ENCODE results near the gene NFIA.
"Not testable (repeated sequence)": the region's sequence is repeated elsewhere in the genome, so short reads cannot be mapped to it uniquely, and the experiment has no call there.

NFIA gene

DNA sequence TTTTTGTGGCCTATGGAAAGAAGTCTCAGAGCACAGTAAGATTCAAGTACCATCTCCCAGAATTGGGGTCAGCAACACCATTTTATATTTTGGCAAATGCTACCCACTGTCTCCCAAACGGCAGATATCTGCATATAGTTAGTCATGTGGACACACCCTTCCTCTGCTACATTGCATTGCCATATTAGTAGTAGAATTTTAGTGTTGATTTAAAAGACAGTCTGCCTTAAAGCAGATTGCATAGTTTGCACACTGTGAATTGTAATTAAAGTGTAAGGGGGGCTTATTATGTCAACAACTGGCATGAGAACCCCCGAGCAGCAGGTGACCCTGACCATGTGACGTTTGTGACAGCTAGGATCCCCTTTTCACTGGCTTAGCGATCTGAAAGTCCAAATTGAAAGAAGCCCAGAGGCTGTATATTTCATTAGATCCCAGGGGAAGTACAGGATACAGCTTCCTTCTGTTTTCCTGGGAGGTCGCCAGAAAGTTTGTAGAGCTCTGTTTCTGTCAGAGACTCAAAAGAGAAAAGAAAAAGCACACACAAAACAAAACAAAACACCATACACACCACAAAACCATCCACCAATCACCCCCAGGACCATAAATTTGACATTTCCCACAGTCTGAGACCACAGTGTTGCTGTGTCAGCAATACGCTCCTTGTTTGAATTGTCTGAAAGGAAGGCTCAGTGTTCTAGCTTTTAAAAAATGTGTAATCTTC is 172.4 kb downstream of the NFIA start:
- DNase-seq: peak; percentile 51

DNA sequence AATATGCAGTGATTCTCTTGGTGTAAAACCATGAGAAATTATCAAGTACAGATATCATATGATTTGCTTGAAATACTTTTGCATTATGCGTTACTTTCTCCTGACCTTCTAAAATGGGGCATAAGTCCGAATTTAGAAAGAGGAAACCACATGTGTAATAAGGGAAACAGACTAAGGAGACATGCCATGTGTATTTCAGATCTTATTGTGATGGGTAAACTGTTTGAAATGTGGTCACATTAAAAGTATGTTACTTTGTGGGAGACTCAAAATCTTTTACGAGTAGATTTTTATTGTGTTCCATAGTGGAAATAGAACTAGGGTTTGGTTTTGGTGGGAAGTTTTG is 173.0 kb downstream of the NFIA start:
- peak; percentile 69 for DNase-seq

DNA sequence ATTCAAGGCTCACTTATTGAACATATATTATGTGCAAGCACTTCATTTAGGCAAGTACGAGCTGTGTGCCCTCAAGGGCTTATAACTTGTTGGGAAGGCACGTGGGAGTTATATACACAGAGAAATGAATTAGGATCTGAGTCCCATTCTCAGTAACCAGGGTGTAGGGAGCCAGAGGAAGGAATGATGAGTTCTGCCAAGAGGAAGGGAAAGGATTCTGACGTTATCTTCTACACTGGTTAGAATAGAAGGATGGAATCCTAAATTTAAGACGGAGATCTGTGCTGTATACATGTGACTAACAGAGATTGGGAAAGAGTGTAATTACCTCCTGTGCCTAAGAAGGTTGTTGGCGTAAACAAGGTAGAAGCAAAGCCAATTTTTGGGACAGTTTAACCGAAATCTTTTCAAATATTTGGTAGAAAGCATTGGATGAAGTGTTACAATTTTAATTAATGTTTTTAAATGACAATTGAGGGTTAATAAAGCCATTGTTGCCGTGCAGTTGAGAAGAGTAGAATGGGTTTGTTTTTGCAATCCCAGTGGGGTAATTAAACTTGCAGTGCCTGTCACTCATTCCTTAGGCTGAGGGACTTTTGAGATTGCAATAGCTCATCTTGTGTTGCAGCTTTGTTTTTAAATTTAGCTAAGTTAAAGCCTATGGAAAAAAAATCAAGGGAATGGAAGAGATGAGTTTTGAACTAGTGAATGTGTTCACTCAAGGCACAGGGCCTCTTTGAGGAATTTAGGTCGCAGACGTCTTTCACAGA is 177.2 kb downstream of the NFIA start:
- DNase-seq: no peak

DNA sequence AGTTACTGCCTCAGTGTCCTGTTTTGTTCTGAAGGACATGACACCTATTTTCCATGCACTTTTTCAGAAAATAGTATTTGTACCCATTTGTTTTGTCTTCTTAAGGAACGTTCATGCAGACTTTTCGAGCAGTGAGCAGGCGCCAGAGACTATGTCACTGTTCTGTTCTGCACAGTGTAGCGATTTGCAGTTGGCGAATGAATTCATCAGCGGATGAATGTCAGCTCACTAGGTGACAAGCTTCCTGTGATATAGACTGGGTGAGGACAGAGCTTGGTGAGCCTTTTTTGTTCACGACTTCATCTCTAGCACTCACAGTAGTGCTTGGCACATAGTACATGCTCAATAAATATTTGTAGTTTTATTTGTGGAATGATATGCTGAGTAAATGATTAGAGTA is 177.8 kb downstream of the NFIA start:
- DNase-seq: no peak

DNA sequence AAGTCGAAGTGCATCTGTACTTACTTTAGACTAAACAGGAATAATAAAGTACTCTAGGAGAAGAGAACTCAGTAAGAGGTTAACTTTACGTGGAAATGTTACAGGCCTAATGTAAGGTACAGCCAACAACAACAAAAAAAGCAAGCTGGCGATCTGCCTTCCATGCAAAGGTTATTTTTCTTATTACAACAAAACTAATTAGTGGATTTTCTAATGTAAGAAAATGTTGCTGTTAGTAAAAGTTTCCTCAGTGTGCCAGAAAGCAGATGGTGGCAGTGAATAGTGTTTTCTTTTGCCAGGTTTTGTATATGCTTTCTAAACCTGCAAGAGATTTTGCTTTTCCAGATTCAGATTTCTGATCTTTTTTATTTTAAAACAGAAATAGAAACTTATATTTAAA is 179.2 kb downstream of the NFIA start:
- DNase-seq: no peak

DNA sequence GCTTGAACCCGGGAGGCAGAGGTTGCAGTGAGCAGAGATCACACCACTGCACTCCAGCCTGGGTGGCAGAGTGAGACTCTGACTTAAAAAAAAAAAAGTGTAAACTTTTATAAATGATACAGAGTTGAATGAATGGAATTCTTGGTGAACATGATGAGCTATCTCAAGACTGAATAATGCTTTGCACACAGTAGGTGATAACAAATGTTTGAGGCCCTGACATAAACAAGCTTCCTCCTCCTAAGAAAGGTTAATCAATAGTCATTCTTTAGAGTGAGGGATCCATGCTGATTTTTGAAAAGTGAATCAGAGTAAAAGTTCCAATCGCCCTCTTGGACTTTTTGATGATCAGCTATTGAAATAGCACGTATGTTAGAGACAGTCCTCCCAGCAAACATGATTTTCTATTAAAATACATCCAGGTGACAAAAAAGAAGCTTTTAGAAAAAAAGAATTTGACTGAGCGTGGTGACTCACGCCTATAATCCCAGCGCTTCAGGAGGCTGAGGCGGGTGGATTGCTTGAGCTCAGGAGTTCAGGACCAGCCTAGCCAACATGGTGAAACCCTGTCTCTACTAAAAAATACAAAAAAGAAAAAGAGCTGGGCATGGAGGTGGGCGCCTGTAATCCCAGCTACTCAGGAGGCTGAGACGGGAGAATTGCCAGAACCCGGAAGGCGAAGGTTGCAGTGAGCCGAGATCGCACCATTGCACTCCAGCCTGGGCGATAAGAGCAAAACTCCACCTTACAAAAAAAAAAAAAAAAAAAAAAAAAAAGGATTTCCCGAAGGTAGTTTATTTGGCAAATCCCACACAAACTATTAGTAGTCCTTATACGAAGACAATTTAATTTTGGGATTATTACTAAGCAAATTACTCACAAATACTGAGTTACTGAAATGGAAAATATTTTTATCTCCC is 181.8 kb downstream of the NFIA start:
- no peak for DNase-seq

DNA sequence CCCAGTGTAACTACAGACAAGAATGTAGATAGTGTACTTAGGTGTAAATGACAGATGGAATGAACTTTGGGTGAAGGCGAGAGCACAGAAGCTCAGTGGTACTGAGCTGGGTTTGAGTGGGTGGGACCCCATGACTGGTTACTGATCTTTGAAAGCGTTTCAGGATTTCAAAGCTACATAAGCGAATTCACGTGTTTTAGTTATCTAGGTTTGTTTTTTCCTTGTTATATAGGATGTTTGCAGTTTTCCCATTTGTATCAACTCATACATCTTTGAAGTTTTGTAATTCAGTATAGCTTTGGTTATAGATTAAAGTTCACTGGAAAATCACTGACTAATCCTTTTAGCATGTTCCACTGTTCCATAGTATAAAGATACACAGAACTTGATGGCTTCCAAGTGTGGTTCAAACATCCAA is 182.5 kb downstream of the NFIA start:
- no peak for DNase-seq

DNA sequence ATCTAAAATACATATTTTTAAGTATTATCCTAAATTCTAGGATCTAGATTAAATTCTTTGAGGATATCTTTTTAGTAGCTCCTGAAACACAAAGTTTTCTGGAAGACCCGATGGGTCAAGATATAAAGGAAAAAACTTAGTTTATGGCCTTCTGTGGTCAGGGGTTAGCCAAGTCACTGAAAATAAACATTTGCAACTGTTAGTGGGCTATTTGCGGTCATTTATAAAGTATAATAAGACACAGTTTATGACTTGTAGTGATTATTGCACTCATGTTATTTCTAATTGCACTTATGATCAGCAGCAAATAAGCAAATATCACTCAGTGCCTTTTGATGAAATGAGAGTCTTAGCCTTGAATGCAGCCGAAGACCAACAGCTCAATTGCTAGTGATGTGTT is 183.3 kb downstream of the NFIA start:
- no peak for DNase-seq

DNA sequence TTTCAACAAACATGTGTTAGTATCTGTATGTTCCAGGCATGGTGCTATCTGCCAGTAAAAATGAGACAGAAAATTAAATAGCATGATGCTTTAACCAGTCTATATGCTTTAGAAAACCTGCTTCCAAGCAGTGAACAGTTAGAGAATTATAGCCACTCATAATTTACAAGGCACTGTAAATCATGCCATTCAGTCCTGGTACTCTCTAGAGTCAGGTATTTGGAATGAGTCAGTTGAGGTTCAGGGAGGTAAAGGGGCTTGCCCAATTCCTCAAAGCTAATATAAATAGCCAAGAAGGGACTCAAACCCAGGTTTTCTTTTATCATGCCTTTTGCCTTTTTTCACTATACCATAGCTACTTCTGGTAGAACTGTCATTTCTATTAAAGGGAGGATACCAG is 184.4 kb downstream of the NFIA start:
- no peak for DNase-seq

DNA sequence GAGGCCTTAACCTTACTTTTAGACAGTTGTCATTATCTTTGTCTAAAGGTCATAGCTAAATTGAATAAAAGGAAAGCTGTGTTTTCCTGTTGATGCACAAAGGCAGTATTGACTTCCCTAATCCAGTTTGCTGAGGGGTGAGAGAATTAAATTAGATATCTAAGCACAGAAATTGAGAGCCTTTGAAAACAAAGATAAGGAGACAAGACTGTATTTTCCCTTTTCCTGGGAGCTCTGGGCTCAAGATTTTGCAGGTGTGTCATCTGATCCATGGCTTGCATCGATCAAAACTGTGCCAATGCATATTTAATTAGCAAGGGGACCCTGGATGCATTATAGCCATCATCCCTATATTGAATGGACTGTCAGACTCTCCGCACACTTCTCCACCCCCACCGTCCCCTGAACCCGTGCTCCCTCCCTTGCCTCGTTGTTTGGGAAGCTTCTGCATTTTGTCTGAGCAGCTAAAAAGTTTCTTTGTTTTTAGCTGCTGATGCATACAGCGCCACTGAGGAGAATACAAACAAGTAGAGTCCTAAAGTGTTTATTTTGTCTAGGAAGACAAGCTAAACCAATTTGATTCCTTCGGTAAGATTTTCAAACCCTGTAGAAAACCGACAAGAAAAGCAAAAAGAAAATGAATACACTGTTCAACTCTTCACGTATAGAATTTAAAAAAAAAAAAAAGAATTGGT is 186.3 kb downstream of the NFIA start:
- DNase-seq: no peak

DNA sequence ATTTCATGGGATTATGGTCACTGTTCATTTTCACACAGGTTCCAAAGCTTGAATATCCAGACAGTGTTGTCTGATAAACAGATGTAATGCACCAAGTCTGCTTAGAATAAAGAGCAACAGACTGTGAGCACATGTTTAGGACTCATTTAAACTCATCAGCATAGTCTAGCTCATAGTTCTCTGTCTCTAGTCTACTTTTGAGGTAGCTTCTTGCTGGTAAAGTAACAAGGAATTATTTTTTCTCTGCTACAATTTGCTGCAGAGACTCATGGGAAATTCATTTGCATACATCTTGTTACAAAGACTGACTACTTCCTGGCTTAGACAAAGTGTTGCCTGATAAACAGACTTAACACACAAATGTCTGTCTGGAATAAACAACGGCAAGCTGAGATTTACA is 187.2 kb downstream of the NFIA start:
- no peak for DNase-seq

DNA sequence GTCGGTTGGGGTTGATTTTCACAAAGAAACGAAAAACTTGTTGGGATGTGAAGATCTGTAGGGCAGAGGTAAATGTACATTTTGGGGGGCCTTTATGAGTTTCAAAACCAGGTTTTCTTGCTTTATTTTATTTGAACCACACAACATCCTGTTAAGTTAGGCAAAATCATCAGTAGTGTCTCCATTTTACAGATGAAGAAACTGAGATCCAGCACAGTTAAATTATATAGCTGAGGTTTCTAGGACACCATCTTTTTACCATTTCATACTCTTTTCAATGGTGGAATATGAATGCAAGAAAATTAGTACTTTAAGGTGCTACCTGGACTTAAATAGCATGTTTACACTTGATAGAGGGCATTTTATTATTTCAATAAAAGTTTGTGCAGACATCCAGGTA is 187.7 kb downstream of the NFIA start:
- no peak for DNase-seq

DNA sequence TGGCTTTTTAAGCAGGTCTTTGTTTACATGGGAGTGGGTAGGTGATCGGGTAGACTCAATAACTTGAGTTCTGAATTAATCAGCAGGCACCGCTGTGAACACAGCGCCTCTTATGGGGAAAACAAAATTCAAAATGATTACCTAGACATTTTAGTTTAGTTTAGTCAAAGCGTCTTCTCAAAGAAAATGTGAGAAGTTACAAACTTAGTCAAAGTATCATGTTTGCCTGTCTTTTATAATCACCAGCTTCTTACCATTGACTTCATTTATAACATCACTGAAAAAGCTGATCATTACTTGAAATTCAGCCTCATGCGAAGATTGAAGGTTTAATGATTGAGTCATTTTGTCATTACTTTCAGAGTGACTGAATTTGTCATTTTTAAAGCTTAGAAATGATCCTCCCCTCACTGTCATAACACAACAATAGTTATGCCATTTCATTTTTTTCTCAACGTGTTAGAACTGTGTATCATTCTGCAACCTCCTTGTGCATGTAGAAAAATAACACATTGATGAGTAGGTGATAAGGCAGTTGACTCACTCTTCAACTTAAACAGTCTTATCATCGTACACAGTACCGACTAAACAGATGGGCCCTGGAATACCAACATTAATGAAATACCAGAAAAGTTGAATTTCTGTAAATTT is 188.5 kb downstream of the NFIA start:
- DNase-seq: no peak

DNA sequence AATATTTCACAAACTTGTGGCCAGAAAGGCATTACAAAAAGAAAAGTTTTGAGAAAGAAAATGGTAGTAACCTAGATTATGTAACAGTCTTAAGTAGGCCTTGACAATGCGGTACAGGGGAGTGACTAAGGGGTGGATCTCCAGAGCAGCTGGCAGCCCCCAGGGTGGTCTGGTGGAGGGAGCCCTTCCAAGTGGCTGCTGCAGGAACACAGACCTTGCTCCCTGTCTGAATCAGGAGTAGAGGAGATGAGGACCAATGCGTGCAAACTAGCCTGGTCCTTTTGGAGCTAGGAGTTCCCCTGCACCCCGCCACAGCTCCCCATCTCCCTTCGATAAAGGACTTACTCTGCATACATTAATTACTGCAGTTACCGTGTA is 189.0 kb downstream of the NFIA start:
- DNase-seq: no peak

DNA sequence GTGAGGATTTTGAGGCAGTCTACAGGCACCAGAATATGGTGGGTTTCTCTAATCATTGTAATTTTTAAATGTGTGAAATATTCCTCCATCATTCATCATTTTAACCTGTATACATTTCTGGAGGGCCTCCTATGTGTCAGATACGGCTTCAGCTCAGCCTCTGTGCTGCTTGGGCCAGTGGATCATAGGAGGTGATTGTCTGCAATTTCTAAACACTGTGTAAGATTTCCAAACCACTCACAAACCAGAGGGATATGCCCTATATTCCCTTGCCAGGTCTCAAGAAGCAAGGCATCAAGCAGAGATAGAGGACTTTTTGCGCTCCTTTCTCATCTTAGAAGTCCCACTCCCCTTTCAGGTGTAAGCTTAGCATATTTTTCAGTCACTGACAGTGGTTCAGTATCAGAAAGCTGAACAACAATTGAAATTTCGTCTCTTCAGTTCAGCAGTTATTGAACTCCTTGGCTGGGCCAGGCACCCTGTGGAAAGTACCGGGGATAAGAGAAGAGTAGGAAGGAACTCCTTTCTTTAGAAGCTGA is 190.9 kb downstream of the NFIA start:
- DNase-seq: no peak

DNA sequence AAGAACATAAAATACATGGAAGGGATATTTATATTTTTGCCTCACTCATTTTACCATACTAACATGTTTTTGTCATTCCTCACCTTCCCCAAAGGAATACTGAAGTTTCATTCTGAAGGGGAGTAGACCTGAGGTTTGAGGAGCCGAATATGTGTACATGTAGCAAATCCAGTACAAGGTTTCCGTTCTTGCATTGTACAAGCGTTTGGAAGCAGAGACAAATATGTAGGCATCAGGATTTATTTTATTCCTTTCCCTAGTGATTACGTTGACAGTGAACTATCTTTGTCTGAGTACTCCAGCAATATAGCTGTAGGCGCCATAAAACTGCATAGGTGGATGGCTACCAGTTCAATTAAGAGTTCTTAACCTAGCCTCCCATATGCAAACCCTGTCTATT is 191.5 kb downstream of the NFIA start:
- DNase-seq: no peak

DNA sequence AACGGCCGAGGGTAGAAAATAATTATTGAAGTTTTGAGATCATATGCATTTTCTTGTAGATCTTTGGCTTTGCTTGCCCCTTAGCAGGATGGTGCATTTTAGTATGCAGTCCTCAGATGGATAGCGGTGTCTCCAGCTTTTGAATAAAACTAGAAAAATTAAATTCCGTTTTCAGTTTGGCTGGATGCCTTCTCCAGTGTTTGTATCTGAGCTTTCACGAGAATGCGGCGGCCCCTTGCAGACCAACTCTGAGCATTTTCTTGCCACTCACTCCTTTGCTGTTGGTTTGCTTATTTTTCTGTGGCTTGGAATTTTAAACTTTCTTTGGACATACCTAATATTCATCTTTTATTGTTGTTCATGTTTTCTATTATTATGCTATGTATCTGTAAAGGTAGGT is 192.6 kb downstream of the NFIA start:
- no peak for DNase-seq

DNA sequence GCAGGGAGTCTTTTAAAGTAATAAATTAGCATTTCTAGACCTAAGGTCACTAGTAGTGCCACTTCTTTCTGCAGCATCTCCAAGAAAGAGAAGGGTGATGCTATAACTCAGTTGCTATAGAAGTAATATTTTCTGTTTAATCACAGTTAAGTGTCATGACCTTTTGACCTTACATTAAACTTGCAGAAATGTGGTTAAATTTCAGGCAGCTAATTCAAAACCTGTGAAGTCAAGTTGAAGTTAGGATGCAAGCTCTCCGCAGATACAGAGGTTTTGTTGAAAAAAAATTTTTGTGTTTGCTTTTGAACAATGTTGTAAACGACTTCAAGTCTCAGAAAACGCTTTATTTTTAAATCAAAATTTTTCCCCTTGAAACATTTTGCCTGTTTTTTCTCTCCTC is 193.9 kb downstream of the NFIA start:
- no peak for DNase-seq

DNA sequence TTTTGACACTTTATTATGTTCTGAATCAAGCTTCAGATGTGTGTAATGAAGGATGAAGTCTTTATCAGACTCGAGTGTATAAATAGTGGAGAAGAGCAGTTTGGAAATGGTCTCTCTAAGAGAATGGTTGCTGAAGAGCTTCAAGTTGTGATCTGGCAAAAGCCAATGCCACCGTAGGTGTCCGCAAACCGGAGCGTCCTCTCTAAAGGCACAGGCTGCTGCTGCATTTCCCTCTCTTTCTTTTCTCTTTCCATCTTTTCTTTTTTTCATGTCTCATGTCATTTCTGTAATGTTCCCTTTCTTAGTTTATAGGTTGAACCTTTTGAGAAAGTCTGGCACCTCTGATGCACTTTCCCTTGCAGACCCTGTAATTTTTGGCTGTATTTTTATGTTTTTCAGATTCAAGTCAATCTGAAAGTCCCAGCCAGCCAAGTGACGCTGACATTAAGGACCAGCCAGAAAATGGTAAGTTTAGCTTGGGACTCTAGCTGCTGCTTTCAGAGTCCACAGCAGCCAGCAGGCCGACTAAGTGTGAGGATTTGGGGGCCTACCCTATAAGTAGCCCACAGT is 194.8 kb downstream of the NFIA start:
- no peak for DNase-seq

DNA sequence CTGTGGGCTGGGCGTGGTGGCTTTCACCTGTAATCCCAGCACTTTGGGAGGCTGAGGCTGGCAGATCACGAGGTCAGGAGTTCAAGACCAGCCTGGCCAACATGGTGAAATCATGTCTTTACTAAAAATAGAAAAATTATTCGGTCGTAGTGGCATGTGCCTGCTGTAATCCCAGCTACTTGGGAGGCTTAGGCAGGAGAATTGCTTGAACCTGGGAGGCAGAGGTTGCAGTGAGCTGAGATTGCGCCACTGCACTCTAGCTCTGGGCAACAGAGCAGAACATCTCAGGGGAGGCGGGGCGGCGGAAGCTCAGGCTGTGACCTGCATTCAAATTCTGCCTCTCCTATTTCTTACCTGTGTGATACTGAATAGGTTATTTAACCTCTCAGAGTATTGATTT is 196.1 kb downstream of the NFIA start:
- not testable (repeated sequence) for DNase-seq

DNA sequence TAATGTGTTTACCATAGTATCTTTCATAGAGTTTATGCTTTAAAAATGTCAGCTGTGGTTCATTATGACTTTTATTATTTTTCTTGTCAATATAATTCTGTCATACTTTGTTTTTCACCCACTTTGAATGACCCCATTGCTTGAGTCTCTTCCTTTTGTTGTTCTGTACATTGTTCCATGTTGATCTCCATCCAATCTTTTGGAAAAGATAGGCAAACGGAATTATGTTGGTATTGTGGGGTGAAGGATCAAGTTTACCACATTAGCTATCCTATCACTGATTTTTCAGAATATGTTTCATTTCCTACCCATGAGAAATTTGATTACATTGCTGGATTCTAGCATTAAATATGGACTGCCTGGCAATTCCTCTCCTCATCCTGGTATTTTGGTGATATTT is 196.6 kb downstream of the NFIA start:
- DNase-seq: no peak

DNA sequence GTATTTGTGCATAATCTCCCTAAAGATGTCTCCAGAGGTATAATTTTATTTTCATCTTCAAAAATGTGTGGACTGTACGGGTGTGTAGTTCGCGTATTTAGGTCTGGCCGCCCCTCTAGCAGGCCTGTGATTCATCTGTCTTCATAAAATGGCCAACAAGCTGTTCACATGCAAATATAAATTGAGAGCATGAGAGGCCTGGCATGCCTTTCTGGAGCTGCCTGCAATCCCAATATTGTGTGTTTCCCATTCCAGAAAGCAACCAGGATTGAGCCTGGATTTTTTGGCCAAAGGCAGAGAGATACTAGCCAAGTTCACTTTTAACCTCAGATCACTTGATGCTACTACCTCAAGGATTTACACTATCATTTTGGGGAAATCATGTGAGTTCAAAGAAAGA is 197.2 kb downstream of the NFIA start:
- no peak for DNase-seq
